ENCODE data around the gene NSUN2.

NSUN2 gene

GRCh38 chr5:6667648-6668047 lies 34.8 kb upstream of the NSUN2 start:
- Mint-ChIP-seq H3K4me3 (no peak overlapping the region), H3K9me3 (no peaks in the 10 kb centered on the region), H3K4me1 (no peaks in the 10 kb centered on the region), H3K27me3 (ENCODE audit: low read depth, poor library complexity) (no peaks in the 10 kb centered on the region), H3K36me3 (ENCODE audit: low read depth) (peaks cover 51% of the 10 kb centered on the region), H3K27ac (no peak overlapping the region)
- DNase-seq = no peak
- TF ChIP-seq, protein P1, sequence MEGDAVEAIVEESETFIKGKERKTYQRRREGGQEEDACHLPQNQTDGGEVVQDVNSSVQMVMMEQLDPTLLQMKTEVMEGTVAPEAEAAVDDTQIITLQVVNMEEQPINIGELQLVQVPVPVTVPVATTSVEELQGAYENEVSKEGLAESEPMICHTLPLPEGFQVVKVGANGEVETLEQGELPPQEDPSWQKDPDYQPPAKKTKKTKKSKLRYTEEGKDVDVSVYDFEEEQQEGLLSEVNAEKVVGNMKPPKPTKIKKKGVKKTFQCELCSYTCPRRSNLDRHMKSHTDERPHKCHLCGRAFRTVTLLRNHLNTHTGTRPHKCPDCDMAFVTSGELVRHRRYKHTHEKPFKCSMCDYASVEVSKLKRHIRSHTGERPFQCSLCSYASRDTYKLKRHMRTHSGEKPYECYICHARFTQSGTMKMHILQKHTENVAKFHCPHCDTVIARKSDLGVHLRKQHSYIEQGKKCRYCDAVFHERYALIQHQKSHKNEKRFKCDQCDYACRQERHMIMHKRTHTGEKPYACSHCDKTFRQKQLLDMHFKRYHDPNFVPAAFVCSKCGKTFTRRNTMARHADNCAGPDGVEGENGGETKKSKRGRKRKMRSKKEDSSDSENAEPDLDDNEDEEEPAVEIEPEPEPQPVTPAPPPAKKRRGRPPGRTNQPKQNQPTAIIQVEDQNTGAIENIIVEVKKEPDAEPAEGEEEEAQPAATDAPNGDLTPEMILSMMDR (IDR thresholded peaks at IDR 0.05) = no peak

DNA sequence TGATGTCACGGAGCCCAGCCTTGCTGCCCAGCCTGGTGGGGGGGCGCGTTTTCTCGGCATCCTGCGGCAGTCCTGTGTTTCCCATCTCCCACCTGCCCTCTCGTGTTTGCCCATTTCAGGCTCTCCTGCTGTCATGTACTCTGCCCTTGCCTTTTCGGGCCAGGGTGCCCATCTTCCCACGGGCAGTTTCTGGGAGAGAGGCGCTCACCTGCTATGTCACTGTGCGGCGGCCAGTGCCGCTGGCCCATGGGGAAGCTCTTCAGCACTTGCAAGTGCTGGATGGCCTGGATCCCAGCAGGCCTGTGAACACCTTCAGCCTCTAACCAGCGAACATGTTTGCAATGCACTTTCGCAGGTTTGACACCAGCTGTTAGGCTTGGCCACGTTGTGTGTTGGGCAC lies 33.9 kb upstream of the NSUN2 start:
- TF ChIP-seq, protein P1 (IDR thresholded peaks at IDR 0.05) = no peak
- no peaks in the 10 kb centered on the region for H3K4me1 Mint-ChIP-seq
- no peaks in the 10 kb centered on the region for H3K27me3 Mint-ChIP-seq (ENCODE audit: low read depth, poor library complexity)
- no peak overlapping the region for H3K27ac Mint-ChIP-seq
- H3K36me3 Mint-ChIP-seq (ENCODE audit: low read depth) = peaks cover 43% of the 10 kb centered on the region
- DNase-seq = no peak
- H3K4me3 Mint-ChIP-seq = no peak overlapping the region
- no peaks in the 10 kb centered on the region for H3K9me3 Mint-ChIP-seq

- Mint-ChIP-seq H3K4me1 (no peaks in the 10 kb centered on the region), H3K36me3 (ENCODE audit: low read depth) (peaks cover 44% of the 10 kb centered on the region), H3K9me3 (peaks cover 10% of the 10 kb centered on the region), H3K27ac (no peak overlapping the region), H3K27me3 (ENCODE audit: low read depth, poor library complexity) (no peaks in the 10 kb centered on the region), H3K4me3 (no peak overlapping the region)
- TF ChIP-seq, protein P1 (IDR thresholded peaks at IDR 0.05) = no peak
- no peak for DNase-seq
Observed at GRCh38 chr5:6660688-6661087, 27.8 kb upstream of the NSUN2 start.

- DNase-seq = no peak
- Mint-ChIP-seq H3K9me3 (peaks cover 14% of the 10 kb centered on the region), H3K4me3 (no peak overlapping the region), H3K27ac (no peak overlapping the region), H3K36me3 (ENCODE audit: low read depth) (peaks cover 50% of the 10 kb centered on the region), H3K27me3 (ENCODE audit: low read depth, poor library complexity) (peaks cover 4% of the 10 kb centered on the region), H3K4me1 (no peaks in the 10 kb centered on the region)
- TF ChIP-seq, protein P1 (IDR thresholded peaks at IDR 0.05) = no peak
Observed at GRCh38 chr5:6659941-6660684, 27.3 kb upstream of the NSUN2 start.

DNA sequence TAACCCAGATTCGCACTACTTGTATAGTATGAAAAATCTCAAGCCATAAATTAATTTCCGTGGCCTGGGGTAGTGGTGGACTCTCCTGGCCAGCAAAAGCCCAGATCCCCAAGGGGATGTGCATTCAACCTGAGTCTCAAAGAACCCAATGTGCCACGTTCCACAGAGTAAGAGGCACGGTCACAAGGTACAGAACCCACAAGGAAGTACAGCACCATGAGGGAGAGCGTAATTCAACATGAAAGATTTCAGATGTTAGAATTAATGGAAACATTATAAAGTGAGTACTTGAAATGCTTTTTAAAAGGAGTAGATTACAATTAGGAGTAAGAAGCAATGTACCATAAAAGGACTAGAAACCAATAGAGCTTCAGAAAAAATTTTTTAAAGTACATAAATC lies 23.8 kb upstream of the NSUN2 start:
- DNase-seq = no peak
- Mint-ChIP-seq H3K27me3 (ENCODE audit: low read depth, poor library complexity) (peaks cover 4% of the 10 kb centered on the region), H3K4me3 (no peak overlapping the region), H3K36me3 (ENCODE audit: low read depth) (peaks cover 57% of the 10 kb centered on the region), H3K9me3 (peaks cover 14% of the 10 kb centered on the region), H3K27ac (no peak overlapping the region), H3K4me1 (peaks cover 7% of the 10 kb centered on the region)
- TF ChIP-seq, protein P1 (IDR thresholded peaks at IDR 0.05) = no peak

DNA sequence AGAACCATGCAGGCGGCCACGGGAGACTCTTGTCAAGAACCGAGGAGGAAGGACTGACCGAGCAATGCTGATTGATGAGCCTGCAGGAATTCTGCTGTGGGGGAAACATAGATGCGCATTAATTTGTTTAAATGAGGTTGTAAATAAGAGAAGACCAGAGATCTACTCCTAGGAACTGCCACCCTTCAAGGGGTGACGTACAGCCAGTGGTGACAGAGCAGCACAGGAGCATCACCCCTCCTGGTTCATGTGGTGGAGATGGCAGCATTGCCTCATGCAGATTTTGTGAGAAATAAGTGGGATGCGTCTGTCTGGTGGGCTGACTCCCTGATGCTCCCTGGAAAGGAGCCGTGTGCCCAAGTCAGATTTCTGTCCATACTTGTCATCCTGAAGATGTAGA lies 22.6 kb upstream of the NSUN2 start:
- H3K36me3 Mint-ChIP-seq (ENCODE audit: low read depth) = peaks cover 60% of the 10 kb centered on the region
- H3K4me3 Mint-ChIP-seq = no peak overlapping the region
- H3K9me3 Mint-ChIP-seq = peaks cover 14% of the 10 kb centered on the region
- peaks cover 4% of the 10 kb centered on the region for H3K27me3 Mint-ChIP-seq (ENCODE audit: low read depth, poor library complexity)
- peak overlapping the region; percentile 71 for H3K27ac Mint-ChIP-seq
- peaks cover 7% of the 10 kb centered on the region for H3K4me1 Mint-ChIP-seq
- TF ChIP-seq, protein P1 (IDR thresholded peaks at IDR 0.05) = no peak
- DNase-seq = no peak

All from nephron progenitor cell (in vitro differentiated cells).